GM18868 (cell line): ENCODE data around the gene ZNF791.
"Not testable (repeated sequence)": the region's sequence is repeated elsewhere in the genome, so short reads cannot be mapped to it uniquely, and the experiment has no call there.

Source experiments
- ATAC-seq: cut with Tn5 transposase; IDR thresholded peaks from one replicate; pipeline ENCODE4 v1.9.1; 2021; ENCODE audit warnings: mild to moderate bottlenecking, moderate library complexity; ENCODE audit not compliant: unreplicated experiment

Gene ZNF791

GRCh38 chr19:12665671-12666264 lies 55.0 kb downstream of the ZNF791 start:
- no peak for ATAC-seq

DNA sequence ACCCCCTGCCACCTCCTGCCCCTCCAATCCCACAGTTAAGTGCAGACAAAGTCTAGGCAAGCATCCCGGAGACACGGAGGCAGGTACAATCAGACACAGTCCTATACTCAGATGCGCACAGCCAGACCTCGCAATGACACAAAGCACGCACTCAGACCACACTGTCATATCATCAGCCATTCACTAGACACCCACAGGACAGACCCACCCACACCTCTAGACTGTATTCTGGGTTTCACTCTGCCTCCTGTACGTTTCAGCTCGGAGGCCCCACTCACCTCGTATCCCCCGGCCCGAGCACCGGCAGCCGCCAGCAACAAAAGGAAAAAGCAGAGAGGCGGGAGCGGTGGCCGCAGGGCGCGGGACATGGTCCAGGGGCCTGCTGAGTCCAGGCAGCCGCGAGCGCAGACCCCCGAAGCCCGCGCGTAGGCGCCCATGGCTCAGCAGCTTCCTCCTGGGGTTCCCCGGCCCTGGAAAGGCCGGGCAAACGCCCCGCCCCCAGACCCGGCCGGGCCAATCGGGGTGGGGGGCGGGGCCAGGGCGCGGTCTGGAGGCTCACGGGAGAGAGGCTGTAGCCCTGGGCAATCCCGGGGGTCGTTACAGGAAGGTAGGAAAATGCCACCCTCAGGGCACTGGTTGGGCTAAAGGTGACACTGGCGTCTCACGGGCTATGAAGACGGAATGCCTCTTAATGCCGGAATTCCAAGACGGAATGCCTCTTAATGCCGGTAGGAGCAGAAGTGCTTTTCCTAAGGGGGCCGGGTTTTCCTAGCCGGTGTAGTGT lies 55.7 kb downstream of the ZNF791 start, which contains the start of the genes MAN2B1 and WDR83:
Gene MAN2B1, minus strand, starts transcription at position 478 of the 784 bp plus-strand sequence. Its CDS starts 41 bp downstream, at position 437.
Gene WDR83, plus strand, starts transcription at position 543 of the 784 bp plus-strand sequence. CDS start 2,984 bp downstream, outside the sequence.
- ATAC-seq: peak; percentile 51

DNA sequence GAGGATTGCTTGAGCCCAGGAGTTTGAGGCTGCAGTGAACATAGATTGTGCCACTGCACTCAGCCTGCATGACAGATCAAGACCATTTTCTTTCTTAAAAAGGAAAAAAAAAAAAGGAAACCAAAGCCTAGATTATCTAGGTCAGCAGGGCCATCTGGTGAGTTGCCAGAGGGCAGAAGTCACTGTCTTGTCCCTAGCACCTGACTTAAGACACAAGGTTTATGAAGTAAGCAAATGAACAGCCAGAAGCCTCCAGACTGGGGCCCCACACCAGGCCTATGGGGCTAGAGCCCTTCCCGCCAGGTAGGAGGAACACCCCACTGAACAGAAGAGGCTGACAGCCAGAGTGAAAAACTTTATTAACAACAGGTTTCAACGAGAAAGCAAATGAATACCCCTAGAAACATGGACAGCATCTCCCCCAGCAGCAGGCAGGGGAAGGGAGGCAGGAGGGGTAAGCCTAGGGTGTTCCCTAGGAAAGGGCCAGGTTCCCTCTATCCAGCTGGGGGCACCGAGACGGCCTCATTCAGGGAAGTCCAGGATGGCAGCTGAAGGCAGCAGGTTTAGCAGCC lies 57.1 kb downstream of the ZNF791 start:
- ATAC-seq: no peak

DNA sequence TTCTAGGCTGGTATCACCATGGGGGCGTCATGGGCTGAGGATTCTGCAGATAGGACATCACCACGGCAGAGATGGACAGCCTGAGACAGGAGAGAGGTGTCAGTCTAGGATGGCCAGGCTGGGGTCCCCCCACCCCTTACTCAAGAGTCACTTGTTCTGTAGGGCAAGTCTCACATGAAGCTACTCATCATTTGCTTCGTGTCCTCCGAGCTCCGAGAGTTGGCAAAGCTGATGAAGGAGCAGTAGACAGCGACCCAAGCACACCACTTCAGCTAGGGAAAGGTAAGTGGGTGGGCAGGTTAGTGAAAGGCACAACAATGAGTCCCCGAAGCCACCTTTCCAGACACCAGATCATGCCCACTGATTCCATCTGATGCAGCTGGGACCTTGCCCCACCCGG lies 57.6 kb downstream of the ZNF791 start:
- ATAC-seq: no peak

- ATAC-seq: no peak
Measured at GRCh38 chr19:12668932-12669269, 58.2 kb downstream of the ZNF791 start.

- no peak for ATAC-seq
Measured at GRCh38 chr19:12669270-12670158, 58.8 kb downstream of the ZNF791 start.

DNA sequence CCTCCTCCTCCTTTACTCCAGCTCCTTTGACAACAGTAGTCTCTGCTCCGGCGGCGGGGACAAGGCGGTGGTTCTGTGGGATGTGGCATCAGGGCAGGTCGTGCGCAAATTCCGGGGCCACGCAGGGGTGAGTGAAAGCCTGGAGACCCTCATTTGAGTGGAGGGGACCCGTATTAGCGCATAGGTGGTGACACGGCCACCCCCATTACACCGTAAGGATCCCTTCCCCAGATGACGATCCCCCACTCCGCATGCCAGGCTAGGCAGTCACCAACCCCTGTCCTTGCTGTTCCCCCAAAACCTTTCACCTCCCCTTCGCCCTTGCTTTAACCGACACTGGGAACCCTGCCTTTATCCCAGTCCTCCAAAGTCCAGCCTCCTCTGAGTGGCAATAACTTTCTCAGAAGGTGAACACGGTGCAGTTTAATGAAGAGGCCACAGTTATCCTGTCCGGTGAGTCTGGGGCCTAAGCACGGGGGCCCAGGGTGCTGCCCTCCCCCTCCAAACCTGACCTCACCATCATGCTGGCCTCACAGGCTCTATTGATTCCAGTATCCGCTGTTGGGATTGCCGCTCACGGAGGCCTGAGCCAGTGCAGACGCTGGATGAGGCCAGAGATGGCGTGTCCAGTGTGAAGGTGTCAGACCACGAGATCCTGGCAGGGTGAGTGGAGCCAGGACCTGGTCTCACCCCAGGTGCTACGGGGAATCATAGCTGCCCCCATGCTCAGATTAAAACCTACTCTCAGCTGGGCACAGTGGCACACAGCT lies 59.6 kb downstream of the ZNF791 start:
- ATAC-seq: no peak

- no peak for ATAC-seq
Measured at GRCh38 chr19:12672744-12673143, 62.0 kb downstream of the ZNF791 start.

- no peak for ATAC-seq
Measured at GRCh38 chr19:12675399-12675798, 64.7 kb downstream of the ZNF791 start.

- ATAC-seq: no peak
Measured at GRCh38 chr19:12675940-12676339, 65.2 kb downstream of the ZNF791 start.

GRCh38 chr19:12676384-12676792 lies 65.7 kb downstream of the ZNF791 start:
- no peak for ATAC-seq

DNA sequence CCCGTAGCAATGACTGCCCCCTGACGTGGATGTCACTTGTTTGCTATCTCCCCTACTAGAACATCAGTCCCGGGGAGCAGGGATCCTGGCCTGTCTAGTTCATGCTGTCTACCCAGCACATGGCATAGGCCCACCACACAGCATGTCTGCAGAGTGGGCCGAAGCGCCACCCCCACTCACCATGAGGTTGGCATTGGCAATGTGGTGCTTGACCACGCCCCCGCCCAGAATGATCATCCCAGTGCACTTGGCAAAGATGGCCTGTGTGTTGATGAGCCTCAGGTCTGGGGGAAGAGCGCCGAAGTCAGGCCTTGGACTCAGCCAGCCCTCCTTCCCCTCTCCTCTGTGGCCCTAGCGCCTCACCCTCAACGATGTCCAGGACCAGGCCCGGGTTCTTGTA lies 66.2 kb downstream of the ZNF791 start:
- ATAC-seq: no peak

- not testable (repeated sequence) for ATAC-seq
Measured at GRCh38 chr19:12678039-12678438, 67.3 kb downstream of the ZNF791 start.

DNA sequence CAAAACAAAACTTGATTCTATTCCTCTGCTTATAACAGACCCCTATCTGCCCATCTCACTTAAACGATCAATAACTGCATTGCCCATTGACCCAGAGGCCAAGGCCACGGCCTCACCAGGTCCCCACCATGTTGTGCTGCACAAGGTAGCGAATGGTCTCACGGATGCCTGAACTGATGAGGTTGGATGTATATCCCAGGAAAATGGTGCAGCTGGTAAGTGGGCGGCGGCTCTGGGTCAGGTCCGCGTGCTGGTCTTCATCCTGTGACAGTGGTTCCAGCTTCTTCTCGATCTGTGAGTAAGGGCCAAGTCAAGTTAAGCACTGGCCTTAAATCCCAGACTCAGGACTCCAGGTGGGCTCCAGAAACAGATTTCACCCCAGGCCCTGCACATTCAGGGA lies 69.3 kb downstream of the ZNF791 start:
- no peak for ATAC-seq

DNA sequence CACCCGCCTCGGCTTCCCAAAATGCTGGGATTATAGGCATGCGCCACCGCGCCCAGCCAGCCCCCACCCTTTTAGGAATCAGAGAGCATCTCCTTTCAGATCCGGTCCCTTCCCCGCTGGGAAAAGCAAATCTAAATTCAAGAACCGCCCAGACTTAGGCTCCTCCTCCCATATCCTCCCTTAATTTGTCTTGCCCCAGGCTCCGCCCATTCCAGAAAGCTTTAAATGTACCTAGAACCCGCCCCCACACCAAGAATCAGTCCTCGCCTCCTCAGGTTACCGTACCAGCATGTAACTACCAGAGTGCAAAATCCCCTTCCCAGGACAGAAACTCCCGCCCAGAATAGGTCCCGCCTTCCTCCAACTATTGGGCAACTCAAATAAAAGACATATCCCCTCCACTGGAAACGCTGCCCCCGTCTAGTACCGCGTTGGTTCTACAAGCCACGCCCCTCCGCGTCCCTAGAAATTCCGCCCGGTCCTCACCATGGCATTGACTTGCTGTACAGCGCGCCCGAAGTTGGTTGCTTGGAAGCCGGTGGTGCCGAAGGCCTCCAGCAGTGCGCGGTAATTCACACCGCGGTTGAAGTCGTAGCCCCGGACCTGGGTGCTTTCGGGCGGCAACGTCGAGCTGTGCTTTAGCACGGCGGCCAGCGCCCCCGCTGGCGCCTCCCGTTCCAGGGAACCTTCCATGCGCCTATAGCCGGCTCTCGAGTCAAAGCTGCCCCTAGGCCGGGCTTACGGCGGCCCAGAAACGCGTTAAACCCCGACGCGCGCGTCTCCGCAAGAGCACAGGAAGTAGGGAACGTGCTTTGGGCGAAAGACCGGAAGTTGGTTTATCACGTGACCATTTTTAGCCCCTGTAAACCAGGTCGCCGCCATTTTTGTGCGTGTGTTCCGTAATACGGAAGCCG lies 70.6 kb downstream of the ZNF791 start, which contains the start of gene DHPS:
Gene DHPS, minus strand, starts transcription at position 807 of the 914 bp plus-strand sequence. Its CDS starts 114 bp downstream, at position 693.
- ATAC-seq: peak; percentile 77
